Prostate gland (tissue), 2 donors: ENCODE results near the gene HPS1.

Experiments
- CTCF ChIP-seq, 4 experiments: fragments of 200-600 bp in 2 of 4; fragments of 450-650 bp in 2 of 4; sonication (generic) in 2 of 4; IDR thresholded peaks; 1 replicate in 3 of 4; 2 replicates in 1 of 4; pipeline ENCODE4 v1.5.1; 2016 to 2019; ENCODE audit warnings: antibody characterized with exemption in 4 of 4, mild to moderate bottlenecking in 2 of 4, moderate library complexity in 2 of 4
- POLR2A ChIP-seq: fragments of 450-650 bp; IDR thresholded peaks from one replicate; pipeline ENCODE4 v1.6.1; 2016; ENCODE audit warnings: antibody characterized with exemption, mild to moderate bottlenecking
- POLR2AphosphoS5 ChIP-seq: sonication (generic); formaldehyde crosslinking; IDR thresholded peaks from one replicate; pipeline ENCODE4 v1.6.1; 2017; ENCODE audit warnings: antibody characterized with exemption

- no peak for TF ChIP-seq CTCF (IDR thresholded peaks at IDR 0.05)
- no peak for TF ChIP-seq POLR2A
- no peak for TF ChIP-seq POLR2AphosphoS5
Observed at GRCh38 chr10:98481404-98481945, 34.7 kb upstream of the HPS1 start.
